Choroid plexus epithelial cell (primary cell): ENCODE data around the gene ATOH8.
"Not testable (repeated sequence)": the region's sequence is repeated elsewhere in the genome, so short reads cannot be mapped to it uniquely, and the experiment has no call there.

Source experiments
- DNase-seq: peaks from one replicate; pipeline ENCODE4 v3.0.0-alpha.2; 2010; ENCODE audit warnings: low read depth
- H3K4me3 ChIP-seq: 2 replicates; pipeline ENCODE4 v1.5.1; 2011; ENCODE audit warnings: low read depth, mild to moderate bottlenecking, control low read depth, low read length, moderate library complexity
- CTCF ChIP-seq: conservative IDR thresholded peaks from 2 replicates; pipeline ENCODE4 v1.5.1; 2011; ENCODE audit warnings: low read depth, mild to moderate bottlenecking, control low read depth, inconsistent platforms, low read length, moderate library complexity

Gene ATOH8

GRCh38 chr2:85712849-85713612, 40.8 kb upstream of the ATOH8 start:
- no peak for TF ChIP-seq CTCF
- peak; percentile 69 for DNase-seq

GRCh38 chr2:85713836-85714235, 40.0 kb upstream of the ATOH8 start:
- H3K4me3 ChIP-seq, result no peak overlapping the region
- DNase-seq, result no peak
- TF ChIP-seq CTCF, result no peak

More at GRCh38 chr2:85712849-85713612, 40.8 kb upstream of the ATOH8 start:
- no peak overlapping the region for H3K4me3 ChIP-seq

- H3K4me3 ChIP-seq, DNase-seq: not testable (repeated sequence)
Measured at GRCh38 chr2:85714421-85714820, 39.4 kb upstream of the ATOH8 start.

GRCh38 chr2:85714841-85715240, 39.0 kb upstream of the ATOH8 start:
- TF ChIP-seq CTCF, result no peak
- no peak for DNase-seq
- H3K4me3 ChIP-seq, result no peak overlapping the region

- no peak for TF ChIP-seq CTCF
Measured at GRCh38 chr2:85716346-85716914, 37.4 kb upstream of the ATOH8 start.

GRCh38 chr2:85717308-85718008, 36.3 kb upstream of the ATOH8 start:
- no peak overlapping the region for H3K4me3 ChIP-seq
- TF ChIP-seq CTCF, result no peak
- DNase-seq, result no peak

More at GRCh38 chr2:85716346-85716914, 37.4 kb upstream of the ATOH8 start:
- no peak for DNase-seq
- H3K4me3 ChIP-seq, result no peak overlapping the region

- TF ChIP-seq CTCF, result peak; percentile 34
- DNase-seq, result peak; percentile 48
- H3K4me3 ChIP-seq, result no peak overlapping the region
Measured at GRCh38 chr2:85718009-85718391, 35.8 kb upstream of the ATOH8 start.
